ENCODE results near the gene NIPSNAP2. TPM values are rescaled to one million over a fixed set of nuclear protein-coding genes. Genes with fewer than 3 reads are reported as not detected.
"Not testable (repeated sequence)": the region's sequence is repeated elsewhere in the genome, so short reads cannot be mapped to it uniquely, and the experiment has no call there.

The NIPSNAP2 gene
- total RNA-seq, 1 donor from 2014 or later, result 80.6 TPM

DNA sequence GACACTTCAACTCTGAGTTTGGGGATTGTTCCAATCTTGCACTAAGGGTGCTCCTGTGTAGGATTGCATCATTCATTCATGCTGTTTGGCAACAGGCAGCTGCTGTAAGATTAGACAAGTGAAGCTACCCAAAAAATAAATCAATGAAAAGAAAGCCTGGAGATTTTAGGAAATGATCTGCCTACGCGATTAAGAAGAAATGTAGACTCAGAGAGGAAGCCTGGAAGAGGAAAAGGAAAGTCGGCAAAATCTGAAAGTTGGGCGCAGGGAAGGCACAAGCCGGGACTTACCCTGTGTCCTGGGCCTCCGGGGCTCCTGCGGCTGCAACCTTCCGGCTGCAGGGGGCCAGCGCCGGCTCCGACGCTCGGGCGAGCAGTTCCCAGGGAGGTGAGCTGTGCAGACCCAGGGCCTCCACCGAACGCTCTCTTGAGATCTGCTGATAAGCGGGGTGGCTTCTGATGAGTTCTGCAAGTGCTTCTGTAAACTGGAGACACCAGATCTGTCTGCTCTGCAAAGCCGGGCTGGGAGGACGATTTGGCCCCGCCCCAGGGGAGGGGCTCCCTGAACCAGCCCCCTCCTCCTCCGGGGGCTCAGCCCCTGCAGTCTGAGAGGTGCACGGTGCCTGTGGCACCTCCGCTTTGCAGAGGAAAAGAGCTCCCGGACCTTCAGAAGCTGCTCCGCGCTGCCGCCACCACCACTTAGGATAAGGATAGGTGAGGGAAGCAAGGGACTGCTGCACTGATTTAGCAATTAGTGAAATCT, 69.5 kb downstream of the NIPSNAP2 start:
- H3F3A ChIP-seq (ENCODE audit: low read depth), result peaks cover 21% of the 10 kb centered on the region
- H3K4me1 ChIP-seq, result peaks cover 6% of the 10 kb centered on the region
- no peaks in the 10 kb centered on the region for H3K27me3 ChIP-seq
- H3K9ac ChIP-seq, result peak overlapping the region; percentile 46
- peak overlapping the region; percentile 73 for H3K4me3 ChIP-seq
- H2AFZ ChIP-seq (replicated peaks), result peak overlapping the region; percentile 85
- H3K4me2 ChIP-seq, result peak overlapping the region; percentile 94
- Mint-ChIP-seq H3K9me3 (no peaks in the 10 kb centered on the region), H3K4me1 (peaks cover 4% of the 10 kb centered on the region), H3K27me3 (ENCODE audit: insufficient read depth, low read depth) (no peaks in the 10 kb centered on the region), H3K27ac (no peak overlapping the region), H3K36me3 (peaks cover 9% of the 10 kb centered on the region), H3K4me3 (peak overlapping the region; percentile 87)
- peak; percentile 91 for DNase-seq (ENCODE audit: low spot score)
- TF ChIP-seq CTCF (IDR thresholded peaks at IDR 0.05) (peak; percentile 42), EZH2phosphoT487 (IDR thresholded peaks at IDR 0.05) (no peak)
- no peaks in the 10 kb centered on the region for H3K36me3 ChIP-seq
- peak overlapping the region; percentile 80 for H3K27ac ChIP-seq
- H3K9me3 ChIP-seq (ENCODE audit: low read depth), result no peaks in the 10 kb centered on the region
- H4K20me1 ChIP-seq (ENCODE audit: low read depth), result no peaks in the 10 kb centered on the region
- H3K79me2 ChIP-seq (ENCODE audit: low read depth), result peaks cover 15% of the 10 kb centered on the region

GRCh38 chr7:56040730-56041129, 76.3 kb downstream of the NIPSNAP2 start:
- Histone ChIP-seq H3K4me2 (no peak overlapping the region), H3K4me3 (no peak overlapping the region), H2AFZ (replicated peaks) (no peak overlapping the region), H3K4me1 (no peaks in the 10 kb centered on the region), H3K27ac (no peak overlapping the region), H3F3A (ENCODE audit: low read depth) (no peaks in the 10 kb centered on the region), H3K9ac (no peak overlapping the region), H3K9me3 (ENCODE audit: low read depth) (no peaks in the 10 kb centered on the region), H3K36me3 (no peaks in the 10 kb centered on the region), H4K20me1 (ENCODE audit: low read depth) (no peaks in the 10 kb centered on the region), H3K79me2 (ENCODE audit: low read depth) (peaks cover 4% of the 10 kb centered on the region), H3K27me3 (no peaks in the 10 kb centered on the region)
- TF ChIP-seq EZH2 (IDR thresholded peaks at IDR 0.05) (no peak), EZH2phosphoT487 (IDR thresholded peaks at IDR 0.05) (no peak), CTCF (IDR thresholded peaks at IDR 0.05) (no peak)
- Mint-ChIP-seq H3K36me3 (peaks cover 6% of the 10 kb centered on the region), H3K4me1 (no peaks in the 10 kb centered on the region), H3K4me3 (no peak overlapping the region), H3K9me3 (no peaks in the 10 kb centered on the region), H3K27me3 (ENCODE audit: insufficient read depth, low read depth) (peaks cover 3% of the 10 kb centered on the region), H3K27ac (no peak overlapping the region)
- no peak for DNase-seq (ENCODE audit: low spot score)

- not testable (repeated sequence) for H4K20me1 ChIP-seq (ENCODE audit: low read depth); H3K36me3 Mint-ChIP-seq; H3K27me3 ChIP-seq; DNase-seq (ENCODE audit: low spot score); H3F3A ChIP-seq (ENCODE audit: low read depth); H3K9ac ChIP-seq; H3K36me3 ChIP-seq; H3K27me3 Mint-ChIP-seq (ENCODE audit: insufficient read depth, low read depth); H3K9me3 ChIP-seq (ENCODE audit: low read depth); H2AFZ ChIP-seq (replicated peaks); H3K4me3 Mint-ChIP-seq; H3K4me2 ChIP-seq; H3K4me3 ChIP-seq; H3K27ac ChIP-seq; H3K27ac Mint-ChIP-seq; H3K4me1 ChIP-seq; H3K9me3 Mint-ChIP-seq
- peaks cover 46% of the 10 kb centered on the region for H3K79me2 ChIP-seq (ENCODE audit: low read depth)
- H3K4me1 Mint-ChIP-seq, result peaks cover 20% of the 10 kb centered on the region
Measured at GRCh38 chr7:56045758-56046157, 81.4 kb downstream of the NIPSNAP2 start.

DNA sequence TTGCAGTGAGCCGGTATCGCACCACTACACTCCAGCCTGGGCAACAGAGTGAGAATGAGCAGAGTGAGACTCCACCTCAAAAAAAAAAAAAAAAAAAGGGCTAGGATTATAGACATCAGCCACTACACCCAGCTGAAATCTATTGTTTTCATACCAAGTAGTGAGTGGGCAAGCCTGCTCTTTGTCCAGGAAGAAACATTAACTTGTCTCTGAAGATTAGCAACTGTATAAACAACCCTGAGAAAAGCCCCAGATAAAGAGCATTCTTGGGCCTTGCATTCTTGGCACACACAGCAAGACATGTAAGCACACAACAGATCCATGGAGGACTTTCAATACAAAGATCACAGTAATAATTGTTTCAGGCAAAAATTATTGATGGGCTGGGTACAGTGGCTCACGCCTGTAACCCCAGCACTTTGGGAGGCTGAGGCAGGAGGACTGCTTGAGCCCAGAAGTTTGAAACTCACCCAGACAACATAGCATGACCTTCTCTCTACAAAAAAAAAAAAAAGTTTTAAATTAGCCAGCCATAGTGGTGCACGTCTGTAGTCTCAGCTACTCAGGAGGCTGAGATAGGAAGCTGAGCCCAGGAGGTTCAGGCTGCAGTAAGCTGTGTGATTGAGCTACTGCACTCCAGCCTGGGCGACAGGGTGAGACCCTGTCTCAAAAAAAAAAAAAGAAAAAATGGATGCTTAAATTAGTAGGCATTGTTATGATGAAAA, 82.5 kb downstream of the NIPSNAP2 start:
- TF ChIP-seq CTCF (IDR thresholded peaks at IDR 0.05) (no peak), EZH2phosphoT487 (IDR thresholded peaks at IDR 0.05) (no peak), EZH2 (IDR thresholded peaks at IDR 0.05) (no peak)
- Histone ChIP-seq H3K4me3 (no peak overlapping the region), H3K79me2 (ENCODE audit: low read depth) (peaks cover 54% of the 10 kb centered on the region), H3K27ac (peak overlapping the region; percentile 21), H3K36me3 (no peaks in the 10 kb centered on the region), H3K9ac (no peak overlapping the region), H3F3A (ENCODE audit: low read depth) (peaks cover 5% of the 10 kb centered on the region), H3K9me3 (ENCODE audit: low read depth) (no peaks in the 10 kb centered on the region), H4K20me1 (ENCODE audit: low read depth) (no peaks in the 10 kb centered on the region), H3K27me3 (no peaks in the 10 kb centered on the region), H3K4me1 (no peaks in the 10 kb centered on the region), H3K4me2 (peak overlapping the region; percentile 35), H2AFZ (replicated peaks) (no peak overlapping the region)
- Mint-ChIP-seq H3K36me3 (peaks cover 2% of the 10 kb centered on the region), H3K27ac (no peak overlapping the region), H3K4me3 (no peak overlapping the region), H3K27me3 (ENCODE audit: insufficient read depth, low read depth) (peaks cover 7% of the 10 kb centered on the region), H3K9me3 (no peaks in the 10 kb centered on the region), H3K4me1 (peaks cover 20% of the 10 kb centered on the region)
- DNase-seq (ENCODE audit: low spot score), result peak; percentile 23

DNA sequence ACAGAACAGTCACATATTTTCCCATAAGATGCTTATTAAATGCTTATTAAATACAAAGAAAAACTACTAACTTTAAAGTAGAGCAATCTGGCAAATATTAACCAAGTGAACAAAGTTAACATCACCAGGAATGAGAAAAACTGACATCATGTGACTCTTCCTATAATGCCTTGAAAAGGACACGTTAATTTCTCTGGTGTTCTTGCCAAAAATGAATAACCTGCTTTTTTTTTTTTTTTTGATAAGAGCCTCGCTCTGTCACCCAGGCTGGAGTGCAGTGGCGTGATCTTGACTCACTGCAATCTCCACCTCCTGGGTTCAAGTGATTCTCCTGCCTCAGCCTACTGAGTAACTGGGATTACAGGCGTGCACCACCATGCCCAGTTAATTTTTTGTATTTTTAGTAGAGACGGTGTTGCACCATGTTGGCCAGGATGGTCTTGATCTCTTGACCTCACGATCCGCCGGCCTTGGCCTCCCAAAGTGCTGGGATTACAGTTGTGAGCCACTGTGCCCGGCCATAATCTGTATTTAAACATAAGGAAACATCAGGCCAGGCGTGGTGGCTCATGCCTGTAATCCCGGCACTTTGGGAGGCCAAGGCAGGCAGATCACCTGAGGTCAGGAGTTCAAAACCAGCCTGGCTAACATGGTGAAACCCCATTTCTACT, 83.2 kb downstream of the NIPSNAP2 start:
- not testable (repeated sequence) for H4K20me1 ChIP-seq (ENCODE audit: low read depth); H3K4me1 ChIP-seq; DNase-seq (ENCODE audit: low spot score); H3K9ac ChIP-seq; H3K4me3 ChIP-seq; H3K4me3 Mint-ChIP-seq; H3K9me3 ChIP-seq (ENCODE audit: low read depth); H3F3A ChIP-seq (ENCODE audit: low read depth); H3K27me3 ChIP-seq; H3K4me2 ChIP-seq; H3K36me3 ChIP-seq; H3K36me3 Mint-ChIP-seq; H2AFZ ChIP-seq (replicated peaks); H3K27me3 Mint-ChIP-seq (ENCODE audit: insufficient read depth, low read depth); H3K9me3 Mint-ChIP-seq; H3K27ac ChIP-seq; H3K27ac Mint-ChIP-seq
- H3K4me1 Mint-ChIP-seq, result peaks cover 23% of the 10 kb centered on the region
- H3K79me2 ChIP-seq (ENCODE audit: low read depth), result peaks cover 61% of the 10 kb centered on the region

Data from neural progenitor cell (in vitro differentiated cells).